CD4-positive, alpha-beta T cell (primary cell): Measurements from ENCODE around the gene GPX2. TPM values are rescaled to one million over a fixed set of nuclear protein-coding genes. Genes with fewer than 3 reads are reported as not detected.
A peak's percentile ranks its signal among the peaks of the same experiment; 100 is the strongest.

Experiments used
- ATAC-seq: fragments of 200-7000 bp; cut with Tn5 transposase; one replicate; pipeline ENCODE4 v1.10.0; 2022; ENCODE audit warnings: mild to moderate bottlenecking; ENCODE audit not compliant: poor library complexity
- CTCF ChIA-PET: fragments of 350-600 bp; sonication (Branson Sonifier 250); formaldehyde crosslinking; loops from one replicate; lab custom pipeline; 2021; ENCODE audit warnings: antibody characterized with exemption, inconsistent platforms; lab: Charles Lee
- POLR2A ChIA-PET: fragments of 350-600 bp; sonication (Branson Sonifier 250); formaldehyde crosslinking; loops from one replicate; lab custom pipeline; 2021; ENCODE audit warnings: antibody characterized with exemption, inconsistent platforms; lab: Charles Lee
- DNase-seq, 14 experiments: peaks; one replicate each; pipeline ENCODE4 v3.0.0-alpha.2; 2013 to 2020; ENCODE audit warnings: mixed read lengths in 2 of 14
- H3K27ac ChIP-seq, 2 donors: one replicate each; pipeline versions ENCODE4 v1.5.1 to v1.7.0; 2013; ENCODE audit warnings: low read length in 2 of 2, low read depth in 1 of 2, mild to moderate bottlenecking in 1 of 2
- H3K27me3 ChIP-seq, 2 experiments: 1 replicate in 1 of 2; 2 replicates in 1 of 2; pipeline versions ENCODE4 v1.6.1 to v1.7.0; 2013; ENCODE audit warnings: low read length in 2 of 2, control low read depth in 1 of 2, mild to moderate bottlenecking in 1 of 2, moderate library complexity in 1 of 2; ENCODE audit not compliant: insufficient read depth in 2 of 2, control insufficient read depth in 1 of 2
- H3K36me3 ChIP-seq: one replicate; pipeline ENCODE4 v1.6.1; 2013; ENCODE audit warnings: low read length, control low read depth; ENCODE audit not compliant: insufficient read depth
- H3K4me1 ChIP-seq: one replicate; pipeline ENCODE4 v1.6.1; 2013; ENCODE audit warnings: low read length, control low read depth; ENCODE audit not compliant: insufficient read depth
- H3K4me3 ChIP-seq: one replicate; pipeline ENCODE4 v1.5.1; 2013; ENCODE audit warnings: mild to moderate bottlenecking, low read length, moderate library complexity
- H3K9me3 ChIP-seq, 2 experiments: 1 replicate in 1 of 2; 2 replicates in 1 of 2; pipeline versions ENCODE4 v1.6.1 to v1.7.0; 2013; ENCODE audit warnings: low read length in 2 of 2, mild to moderate bottlenecking in 2 of 2, control low read depth in 1 of 2, moderate library complexity in 1 of 2; ENCODE audit not compliant: control insufficient read depth in 1 of 2, insufficient read depth in 1 of 2
- H3K27ac Mint-ChIP-seq: one replicate; pipeline ENCODE4 v1.8.0; 2020; ENCODE audit warnings: mixed read lengths
- H3K27me3 Mint-ChIP-seq: one replicate; pipeline ENCODE4 v1.8.0; 2021; ENCODE audit warnings: mixed read lengths
- H3K36me3 Mint-ChIP-seq: one replicate; pipeline ENCODE4 v1.8.0; 2021; ENCODE audit warnings: low read depth, mixed read lengths
- H3K4me1 Mint-ChIP-seq: one replicate; pipeline ENCODE4 v1.8.0; 2021; ENCODE audit warnings: low read depth, mixed read lengths
- H3K4me3 Mint-ChIP-seq: one replicate; pipeline ENCODE4 v1.8.0; 2020; ENCODE audit warnings: mild to moderate bottlenecking, mixed read lengths
- H3K9me3 Mint-ChIP-seq: one replicate; pipeline ENCODE4 v1.8.0; 2020; ENCODE audit warnings: mixed read lengths
- CTCF ChIP-seq: fragments of 200-600 bp; IDR thresholded peaks from one replicate; pipeline ENCODE4 v1.8.0; 2022; ENCODE audit warnings: antibody characterized with exemption, mild to moderate bottlenecking
- intact Hi-C, 2 experiments: fragments of 100-400 bp; cut with DNase I in 1 of 2; cut with micrococcal nuclease in 1 of 2; formaldehyde crosslinking; loops; one replicate each; pipeline versions ENCODE4 v1.15.1 to v1.9.0; 2023 to 2025; cut with DNase I, micrococcal nuclease
- total RNA-seq, 174 experiments: library from RNA in 2 of 174; stranded (reverse) in 2 of 174; gene quantifications; one replicate each; pipeline ENCODE4 v1.2.3 and lab custom pipeline; 2021 to 2026

Gene GPX2
- total RNA-seq, 2 experiments from 2014 or later = not detected

GRCh38 chr14:64943556-64943955, 1.0 kb upstream of the GPX2 start:
- H3K27ac Mint-ChIP-seq = peak overlapping the region; percentile 74
- Histone ChIP-seq H3K4me3 (no peak overlapping the region), H3K27me3 (no peaks in the 10 kb centered on the region), H3K27ac (peak overlapping the region in 1 of 2 donors; percentile 22), H3K9me3 (no peaks in the 10 kb centered on the region), H3K36me3 (peaks cover 78% of the 10 kb centered on the region), H3K4me1 (peaks cover 30% of the 10 kb centered on the region)
- peaks cover 83% of the 10 kb centered on the region for H3K4me1 Mint-ChIP-seq
- H3K4me3 Mint-ChIP-seq = no peak overlapping the region
- intact Hi-C loops = no loop called here
- ChIA-PET CTCF (interaction anchor here (1.5 kb wide), 1 partner anchor 8 kb away, joined by 3 read pairs; no protein-coding TSS in a partner anchor), POLR2A (interaction anchor here (0.9 to 1.4 kb wide), 2 partner anchors 27 to 29 kb away, joined by 3 to 5 read pairs; partner anchors contain the start of gene CHURC1)
- no peak for TF ChIP-seq CTCF
- no peak for DNase-seq
- no peaks in the 10 kb centered on the region for H3K9me3 Mint-ChIP-seq
- H3K27me3 Mint-ChIP-seq = no peaks in the 10 kb centered on the region
- no peak for ATAC-seq
- H3K36me3 Mint-ChIP-seq = peaks cover 92% of the 10 kb centered on the region

GRCh38 chr14:64940336-64940910, 2.1 kb downstream of the GPX2 start:
- peaks cover 97% of the 10 kb centered on the region for H3K36me3 Mint-ChIP-seq
- Histone ChIP-seq H3K27me3 (no peaks in the 10 kb centered on the region), H3K4me3 (no peak overlapping the region), H3K27ac (no peak overlapping the region), H3K4me1 (peaks cover 21% of the 10 kb centered on the region), H3K36me3 (peaks cover 65% of the 10 kb centered on the region), H3K9me3 (no peaks in the 10 kb centered on the region)
- ChIA-PET POLR2A (no interaction called here), CTCF (interaction anchor here (0.9 kb wide), 1 partner anchor 46 kb away, joined by 3 read pairs; the partner anchor contains the start of gene FNTB)
- ATAC-seq = no peak
- no peaks in the 10 kb centered on the region for H3K9me3 Mint-ChIP-seq
- TF ChIP-seq CTCF = no peak
- intact Hi-C loops = no loop called here
- H3K4me3 Mint-ChIP-seq = no peak overlapping the region
- peaks cover 90% of the 10 kb centered on the region for H3K4me1 Mint-ChIP-seq
- peak overlapping the region; percentile 74 for H3K27ac Mint-ChIP-seq
- no peaks in the 10 kb centered on the region for H3K27me3 Mint-ChIP-seq
- DNase-seq = no peak

- Histone ChIP-seq H3K27me3 (no peaks in the 10 kb centered on the region), H3K27ac (no peak overlapping the region), H3K36me3 (peaks cover 62% of the 10 kb centered on the region), H3K4me1 (peaks cover 21% of the 10 kb centered on the region), H3K9me3 (no peaks in the 10 kb centered on the region), H3K4me3 (no peak overlapping the region)
- ATAC-seq (no peak), DNase-seq (no peak)
- ChIA-PET CTCF (interaction anchor here (0.9 kb wide), 1 partner anchor 47 kb away, joined by 3 read pairs; the partner anchor contains the start of gene FNTB), POLR2A (no interaction called here)
- Mint-ChIP-seq H3K27me3 (no peaks in the 10 kb centered on the region), H3K9me3 (no peaks in the 10 kb centered on the region), H3K4me3 (no peak overlapping the region), H3K27ac (peak overlapping the region; percentile 74), H3K36me3 (peaks cover 97% of the 10 kb centered on the region), H3K4me1 (peaks cover 90% of the 10 kb centered on the region)
- no peak for TF ChIP-seq CTCF
- intact Hi-C loops = no loop called here
These were observed 2.7 kb downstream of the GPX2 start for GRCh38 chr14:64939817-64940190.
